T follicular helper cell (primary cell): ENCODE measurements around the gene PUS10.

ENCODE experiments used
- DNase-seq: peaks from one replicate; pipeline ENCODE4 v3.0.0-alpha.2; 2020; ENCODE audit warnings: low read depth

The PUS10 gene

DNA sequence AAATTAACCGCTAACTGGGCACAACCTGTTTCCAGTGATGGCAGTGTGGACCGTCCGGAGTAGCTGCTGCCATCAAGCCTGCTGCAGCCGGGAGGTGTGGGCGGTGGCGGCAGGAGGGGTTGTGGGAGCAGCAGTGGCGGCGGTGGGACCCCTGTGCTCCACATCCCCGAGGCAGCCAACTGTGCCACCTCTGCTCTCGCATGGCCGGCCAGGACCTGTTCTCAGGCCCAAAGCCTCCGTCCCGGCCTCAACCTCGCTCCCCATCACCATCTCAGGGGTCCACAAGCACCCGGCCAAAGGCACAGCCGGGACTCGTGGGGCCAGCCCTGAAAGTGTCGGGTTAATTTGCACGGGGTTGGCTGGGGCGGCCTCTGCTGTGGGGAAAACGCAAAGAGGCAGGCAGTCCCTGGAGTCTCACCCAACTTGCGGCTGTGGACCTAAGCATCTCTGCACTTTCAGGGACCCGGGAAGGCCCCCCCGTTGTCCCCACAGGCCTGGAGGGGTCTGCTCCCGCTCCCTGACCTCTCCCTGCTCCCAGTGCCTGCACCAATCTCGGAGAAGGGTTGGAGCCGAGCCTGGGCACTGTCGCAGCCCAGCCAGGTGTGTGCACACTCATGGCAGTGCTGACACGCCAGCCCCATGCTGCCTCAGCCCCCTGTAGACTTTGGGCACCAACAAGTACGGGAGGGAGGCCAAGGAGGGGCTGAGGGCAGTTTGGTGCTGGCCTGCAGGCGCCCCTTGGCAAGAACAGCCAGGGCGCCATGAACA lies 45.0 kb downstream of the PUS10 start:
- DNase-seq = no peak

DNA sequence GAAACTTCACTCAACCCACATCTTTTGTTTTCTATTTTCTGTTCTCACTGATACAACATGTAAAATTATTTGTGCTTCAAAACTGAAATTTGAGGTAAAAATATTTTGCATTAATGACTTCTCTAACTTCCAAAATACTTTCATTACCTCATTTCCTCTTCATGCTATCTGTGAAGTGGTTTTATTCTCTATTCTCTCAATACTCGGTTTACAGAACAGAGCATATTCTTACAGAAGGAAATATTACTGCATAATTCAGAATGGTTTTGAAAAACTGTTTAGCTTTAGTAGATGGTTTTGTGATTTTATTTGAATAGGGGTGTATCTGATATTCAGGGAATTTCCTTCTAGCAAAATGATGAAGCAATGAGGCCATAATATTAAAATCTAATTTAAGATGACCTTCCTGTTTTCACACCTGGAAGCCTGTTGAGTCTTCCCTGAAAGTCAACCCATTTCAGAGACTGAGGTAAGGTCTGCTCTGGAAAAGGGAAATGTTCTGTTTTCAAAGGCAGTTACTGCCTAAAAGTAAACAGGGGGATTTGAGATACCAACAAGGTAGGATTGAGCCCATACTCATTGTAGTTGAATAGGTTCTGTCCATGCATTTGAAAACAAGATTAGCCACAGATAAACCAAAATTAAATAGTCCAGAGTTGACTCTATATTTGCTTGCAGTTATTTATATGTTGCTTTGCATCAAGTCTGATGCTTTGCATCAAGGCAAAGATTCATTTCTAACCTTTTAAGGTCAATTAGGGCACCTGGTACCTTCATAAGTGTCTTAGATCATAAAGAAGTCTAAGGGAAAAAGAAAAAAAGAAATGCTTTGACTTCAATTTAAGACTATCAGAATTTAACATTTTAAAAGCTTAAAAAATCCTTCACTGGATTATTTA lies 51.3 kb downstream of the PUS10 start:
- no peak for DNase-seq

DNA sequence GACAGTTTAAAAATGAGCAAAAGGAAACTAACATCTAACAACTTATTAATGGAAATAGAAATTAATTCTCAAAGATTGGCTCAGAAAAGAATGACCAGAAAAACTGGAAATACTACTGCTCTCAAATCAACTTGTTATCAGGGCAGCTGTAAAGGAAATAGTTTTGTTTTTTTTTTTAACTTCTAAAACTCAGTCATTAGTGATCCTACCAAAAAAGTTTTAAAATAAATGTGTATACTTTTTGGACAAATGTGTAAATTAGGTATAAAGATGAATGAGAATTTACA lies 52.6 kb downstream of the PUS10 start:
- no peak for DNase-seq

DNA sequence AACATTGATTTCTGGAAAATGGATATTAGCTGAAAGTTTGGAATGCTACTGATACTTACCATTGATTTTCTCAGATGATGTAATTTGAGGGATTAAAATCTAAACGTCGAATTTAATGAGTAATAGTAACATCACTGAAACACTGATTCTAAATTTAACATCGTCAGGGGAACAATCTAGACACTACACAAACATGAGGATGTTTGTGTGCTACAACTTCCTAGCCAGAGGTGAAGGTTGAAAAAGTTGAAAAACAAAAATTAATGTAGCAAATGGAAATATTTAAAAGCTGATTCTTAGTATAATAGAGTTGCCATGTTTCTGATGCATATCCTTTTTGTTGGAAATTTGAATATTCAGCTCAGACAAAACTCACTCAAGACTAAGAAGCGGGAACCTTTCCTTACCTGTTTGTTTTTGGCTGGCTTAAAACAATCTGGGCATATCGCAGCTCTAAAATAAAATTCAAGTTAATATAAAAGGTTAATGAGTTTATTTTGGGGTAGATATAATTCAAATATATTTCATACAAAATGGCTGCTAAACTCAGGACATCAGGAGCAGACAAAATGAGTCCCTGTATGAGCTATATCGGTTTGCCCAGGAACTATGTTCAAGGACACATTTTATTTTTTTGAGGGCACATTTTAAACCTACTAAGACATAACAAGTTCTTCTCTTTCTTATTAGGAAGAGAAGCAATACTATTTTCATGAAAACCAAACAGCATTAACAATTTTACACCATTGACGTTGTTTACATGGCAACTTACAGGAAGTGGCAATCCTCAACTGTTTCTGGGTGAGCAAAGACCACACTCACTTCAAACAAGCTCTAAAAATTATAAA lies 53.2 kb downstream of the PUS10 start:
- DNase-seq = no peak

DNA sequence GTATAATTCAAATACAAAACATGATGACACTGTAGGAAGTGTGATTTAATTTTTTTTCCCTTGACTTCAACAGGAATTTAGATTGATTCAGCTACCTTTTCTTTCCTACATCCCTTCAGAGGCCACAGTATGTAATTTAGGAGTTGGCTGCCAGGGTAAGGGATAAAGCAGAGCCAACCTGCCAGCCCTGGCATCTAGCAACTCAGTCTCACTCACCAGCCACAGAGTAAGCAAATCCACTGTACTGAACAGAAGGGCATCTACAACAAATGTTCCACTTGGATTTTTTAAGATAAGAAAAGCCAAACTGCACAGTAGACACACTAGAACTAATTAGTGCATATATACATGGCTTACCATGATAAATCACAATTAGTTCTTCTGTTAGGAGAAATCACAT lies 54.9 kb downstream of the PUS10 start:
- no peak for DNase-seq

DNA sequence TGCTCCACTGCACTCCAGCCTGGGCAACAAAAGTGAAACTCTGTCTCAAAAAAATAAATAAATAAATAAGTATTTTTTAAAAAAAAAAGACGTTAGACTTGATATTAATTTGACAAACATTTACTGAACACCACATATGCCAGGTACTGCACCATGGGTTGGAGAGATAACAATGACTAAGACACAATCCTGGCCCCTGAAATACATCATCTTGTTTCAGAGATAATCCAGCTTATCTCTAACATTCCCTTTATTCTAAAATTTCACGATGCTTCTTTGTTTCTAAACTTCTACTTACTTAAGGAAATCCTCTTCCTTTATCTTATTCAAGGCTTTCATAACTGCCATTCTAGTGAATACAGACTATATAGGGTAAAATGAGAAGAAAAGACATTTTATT lies 55.5 kb downstream of the PUS10 start:
- DNase-seq = no peak

DNA sequence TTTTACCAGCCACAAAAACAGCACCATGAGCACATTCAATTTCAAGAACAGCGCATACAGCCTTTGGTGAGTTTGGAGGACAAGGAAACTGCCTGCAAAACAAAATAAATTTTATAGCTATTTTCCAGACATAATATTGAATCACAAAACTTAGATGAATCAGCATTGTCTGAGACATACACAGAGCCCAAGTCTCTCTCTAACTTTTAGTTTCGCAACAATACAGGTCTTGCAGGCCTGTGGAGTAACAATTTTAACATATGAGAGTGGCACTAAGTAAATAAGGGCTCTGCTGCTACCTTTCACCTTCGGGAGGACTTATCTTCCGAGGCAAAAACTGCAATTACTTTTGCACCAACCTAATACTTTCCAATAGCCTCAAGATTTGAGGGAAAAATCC lies 56.6 kb downstream of the PUS10 start:
- DNase-seq = no peak

DNA sequence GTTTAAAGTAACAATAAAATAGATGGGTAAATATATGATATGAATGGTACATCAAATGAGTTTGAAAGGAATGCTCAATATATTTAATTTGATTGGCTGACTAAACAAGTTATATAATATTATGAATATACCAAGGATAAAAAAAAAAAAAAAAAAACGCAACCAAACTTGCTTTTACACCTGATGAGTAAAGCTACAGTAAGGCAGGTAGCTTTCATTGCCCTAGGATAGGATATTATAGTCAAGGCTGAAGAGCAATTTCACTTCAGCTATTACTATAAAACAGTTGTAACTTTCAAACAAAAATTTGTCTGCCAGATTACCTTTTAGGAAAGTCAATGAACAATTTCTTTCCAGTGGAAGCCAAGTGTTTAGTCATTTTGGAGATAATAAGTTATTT lies 57.3 kb downstream of the PUS10 start:
- no peak for DNase-seq

DNA sequence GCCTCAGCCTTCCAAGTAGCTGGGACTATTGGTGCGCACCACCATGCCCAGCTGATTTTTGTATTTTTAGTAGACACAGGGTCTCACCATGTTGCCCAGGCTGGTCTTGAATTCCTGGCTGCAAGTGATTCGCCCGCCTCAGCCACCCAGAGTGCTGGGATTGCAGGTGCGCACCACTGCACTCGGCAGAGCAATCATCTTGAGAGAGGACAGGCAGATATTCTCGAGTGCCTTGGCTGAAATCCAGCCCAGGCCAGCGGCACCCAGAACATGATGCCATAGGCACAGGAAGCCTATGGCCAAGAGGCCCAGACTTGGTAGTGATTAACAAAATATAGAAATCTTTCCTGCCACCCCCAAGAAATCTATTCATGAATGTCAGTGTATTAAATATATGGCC lies 58.6 kb downstream of the PUS10 start:
- DNase-seq = no peak

DNA sequence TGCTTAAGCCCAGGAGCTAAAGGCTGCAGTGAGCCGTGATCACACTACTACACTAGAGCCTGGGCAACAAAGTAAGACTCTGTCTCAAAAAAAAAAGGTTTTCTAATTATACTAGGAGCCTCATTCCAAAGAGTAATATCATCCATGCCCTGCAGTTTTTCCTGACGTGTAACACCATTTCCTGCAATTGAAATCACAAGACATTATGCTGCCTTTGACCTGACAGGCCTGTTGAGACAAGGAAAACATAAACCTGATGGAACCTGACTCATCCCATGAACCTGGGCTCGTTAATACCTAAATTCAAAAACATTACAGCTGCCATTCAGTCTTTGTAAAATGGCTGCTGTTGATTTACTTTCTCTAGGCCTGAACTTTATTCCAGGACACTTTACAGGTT lies 59.3 kb downstream of the PUS10 start:
- DNase-seq = no peak

DNA sequence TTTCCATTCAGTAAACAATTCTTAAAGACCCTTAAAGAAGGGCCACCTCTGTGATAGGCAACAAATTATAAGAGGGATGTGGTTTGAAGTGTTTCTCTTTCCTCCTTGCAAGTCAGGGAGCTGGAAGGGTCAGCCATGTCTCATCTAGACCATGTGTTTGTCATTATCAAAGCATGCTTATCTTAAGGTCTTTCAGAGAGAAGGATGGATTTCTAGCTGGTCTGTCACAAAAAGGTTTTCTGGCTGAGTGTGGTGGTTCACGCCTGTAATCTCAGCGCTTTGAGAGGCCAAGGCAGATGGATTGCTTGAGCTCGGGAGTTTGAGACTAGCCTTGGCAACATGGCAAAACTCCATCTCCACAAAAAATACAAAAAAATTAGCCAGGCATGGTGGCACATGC lies 59.7 kb downstream of the PUS10 start:
- DNase-seq = no peak

DNA sequence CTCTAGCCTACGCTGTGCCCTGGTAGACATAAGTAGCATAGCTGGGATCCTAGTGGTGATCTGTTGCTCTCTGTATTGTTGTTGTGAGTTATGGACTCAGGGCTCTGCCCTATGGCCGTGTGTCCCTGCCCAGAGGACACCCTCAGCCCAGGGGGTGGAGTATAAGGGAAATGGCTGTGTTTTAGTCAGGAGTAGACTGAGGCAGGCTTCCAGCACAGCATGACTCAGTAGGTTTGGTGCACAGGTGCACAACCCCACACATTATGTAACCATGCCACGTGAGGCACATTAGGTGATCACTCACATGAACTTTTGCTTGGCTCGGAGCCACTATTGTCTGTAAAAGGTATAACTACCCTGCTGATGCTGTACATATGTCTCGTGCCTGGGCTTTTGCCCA lies 60.4 kb downstream of the PUS10 start:
- no peak for DNase-seq

DNA sequence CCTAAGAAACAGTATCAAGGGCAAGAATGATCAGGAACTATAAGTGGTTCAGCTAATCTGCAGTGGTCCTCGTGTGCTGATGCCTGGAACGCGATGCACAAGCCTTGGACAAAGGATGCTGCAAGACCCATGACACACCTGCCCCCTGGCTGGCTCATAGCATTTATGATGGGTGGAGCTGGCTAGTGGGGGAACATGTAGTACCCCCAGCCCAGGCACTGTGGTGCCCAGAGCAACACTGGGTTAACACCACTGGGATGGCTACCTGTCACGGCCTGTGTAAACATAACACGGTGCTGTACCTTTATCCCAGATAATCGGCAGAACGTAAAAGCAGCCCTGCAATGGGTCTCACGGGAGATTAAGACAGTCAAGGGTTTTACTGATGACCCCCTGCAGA lies 60.8 kb downstream of the PUS10 start:
- DNase-seq = no peak

DNA sequence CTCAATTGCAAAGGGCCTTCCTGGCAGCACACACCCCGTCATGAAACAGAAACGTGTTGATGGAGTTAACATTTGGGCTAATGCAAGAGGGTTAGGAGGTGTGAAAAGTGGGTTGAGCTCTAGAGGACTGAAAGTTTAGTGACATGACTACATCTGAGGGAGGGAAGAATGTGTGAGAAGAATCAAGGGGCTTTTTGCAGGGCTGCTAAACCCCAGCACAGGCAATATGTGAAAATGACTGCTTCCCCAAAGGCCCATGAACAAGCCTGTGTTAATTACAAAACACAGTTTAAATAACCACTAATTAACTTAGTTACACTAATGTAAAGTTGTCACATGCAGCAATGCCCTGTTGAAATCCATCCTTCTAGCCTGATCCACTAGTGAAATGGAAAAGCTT lies 63.9 kb downstream of the PUS10 start:
- DNase-seq = no peak

DNA sequence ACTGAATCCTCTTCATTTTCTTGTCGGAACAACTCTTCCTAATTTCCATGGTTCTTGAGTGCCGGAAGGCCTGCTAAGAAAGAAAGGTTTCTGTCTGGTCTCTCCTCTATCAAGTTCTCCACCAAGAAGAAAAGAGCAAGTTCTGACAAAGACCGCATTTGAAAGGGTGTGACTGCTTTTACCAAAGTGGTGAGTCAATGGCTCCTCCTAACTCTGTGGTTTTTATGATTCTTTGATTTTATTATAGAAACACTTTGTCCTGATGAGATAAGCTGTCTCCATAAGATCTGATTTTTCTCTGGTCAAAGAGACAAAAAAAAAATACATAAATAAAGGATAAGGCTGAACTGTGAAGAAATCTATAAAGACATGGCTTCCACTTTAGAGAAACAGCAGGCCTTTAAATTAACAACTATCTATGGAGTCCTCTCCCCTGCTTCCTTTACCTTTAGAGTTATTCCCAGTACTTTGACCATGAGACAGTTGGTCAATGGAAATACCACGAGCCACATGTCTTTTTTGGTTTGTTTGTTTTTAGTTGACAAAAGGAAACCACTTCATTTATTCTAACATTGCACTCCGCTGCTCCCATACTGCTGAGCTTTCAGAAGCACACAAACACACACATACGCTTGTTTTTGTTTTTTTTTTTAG lies 69.0 kb downstream of the PUS10 start:
- no peak for DNase-seq

DNA sequence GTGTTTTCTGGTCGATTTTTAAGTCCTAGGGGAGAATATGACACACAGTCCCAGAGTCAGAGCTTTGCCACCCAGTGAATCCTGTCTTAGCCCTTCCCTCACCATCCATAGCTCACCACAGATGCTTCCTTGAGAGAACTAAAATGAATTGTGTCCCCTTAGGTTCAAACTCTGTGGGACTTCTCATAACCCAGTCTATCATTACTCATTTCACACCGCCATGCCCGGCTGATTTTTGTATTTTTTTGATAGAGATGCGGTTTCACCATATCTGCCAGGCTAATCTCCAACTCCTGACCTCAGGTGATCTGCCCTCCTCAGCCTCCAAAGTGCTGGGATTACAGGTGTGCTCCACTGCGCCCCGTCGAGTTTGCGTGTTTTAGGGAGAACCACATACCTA lies 69.9 kb downstream of the PUS10 start:
- DNase-seq = no peak

DNA sequence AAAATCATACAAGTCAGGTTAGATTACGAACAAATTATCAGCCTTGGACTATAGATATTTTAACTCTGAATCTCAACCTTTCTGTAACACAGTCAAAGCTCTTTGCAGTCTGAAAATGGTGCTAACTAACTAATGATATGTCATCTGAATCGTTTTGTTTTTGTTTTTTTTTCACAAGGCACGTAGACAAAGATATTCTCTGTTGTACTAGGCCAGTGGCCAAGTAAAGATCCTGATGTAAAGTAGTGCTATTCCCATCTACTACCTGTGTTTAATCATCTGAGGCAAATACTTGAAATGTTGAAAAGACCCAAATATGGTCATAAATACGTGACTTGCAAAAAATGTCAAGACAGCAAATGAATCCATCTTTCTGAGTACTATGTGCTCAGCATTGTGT lies 71.0 kb downstream of the PUS10 start:
- DNase-seq = no peak

DNA sequence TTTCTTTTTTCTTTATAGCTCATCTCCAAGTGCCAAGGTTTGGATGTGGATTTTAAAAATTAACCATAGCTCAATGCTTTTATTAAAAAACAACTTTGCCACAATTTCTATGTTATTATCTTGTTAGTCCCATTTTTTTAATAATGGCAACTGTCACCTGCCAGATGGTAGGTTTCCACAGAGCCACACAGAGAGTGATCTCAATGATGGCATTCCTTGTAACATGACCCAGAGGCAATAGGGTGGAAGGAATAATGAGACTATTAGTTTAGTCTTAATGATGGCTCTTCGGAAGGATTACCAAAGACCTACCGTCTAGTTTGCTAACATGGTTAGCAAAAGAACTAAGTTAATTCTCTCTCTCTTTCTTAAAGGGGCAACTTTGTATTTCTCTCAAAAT lies 72.7 kb downstream of the PUS10 start:
- DNase-seq = no peak

DNA sequence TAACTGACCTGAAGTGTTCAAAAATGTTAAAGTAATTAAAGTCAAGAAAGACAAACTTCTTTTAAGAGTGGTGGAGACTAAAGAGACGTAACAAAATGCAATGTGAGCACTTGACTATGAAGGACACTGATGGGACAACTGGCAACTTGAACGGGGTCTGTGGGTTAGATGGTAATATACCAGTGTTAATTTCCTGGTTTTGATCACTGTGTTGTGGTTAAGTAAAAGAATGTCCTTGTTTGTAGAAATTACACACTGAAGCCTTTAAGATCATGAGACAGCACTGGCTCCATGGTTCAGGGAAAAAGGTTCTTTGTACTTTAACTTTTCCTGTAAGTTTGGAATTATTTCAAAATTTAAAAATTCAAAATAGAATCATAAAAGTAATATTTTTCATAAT lies 78.4 kb downstream of the PUS10 start:
- no peak for DNase-seq

DNA sequence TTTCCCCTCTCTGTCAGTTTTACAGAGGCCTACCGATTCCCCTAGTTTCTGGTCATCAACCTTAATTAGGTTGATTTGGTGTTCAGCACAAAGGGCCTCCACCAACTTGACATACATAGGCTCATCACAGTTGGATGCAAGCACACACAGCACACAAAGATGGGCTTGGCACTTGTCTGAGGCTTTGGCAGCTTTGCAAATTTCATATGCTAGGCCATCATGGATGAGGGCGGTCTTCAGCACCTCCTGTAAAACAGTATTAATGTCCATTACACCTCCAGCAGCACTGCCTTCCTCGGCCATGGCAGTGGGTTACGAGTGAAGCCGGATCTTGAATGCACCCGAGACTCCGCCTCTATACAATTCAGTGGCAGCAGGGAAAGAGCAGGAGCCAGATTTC lies 79.8 kb downstream of the PUS10 start:
- no peak for DNase-seq

DNA sequence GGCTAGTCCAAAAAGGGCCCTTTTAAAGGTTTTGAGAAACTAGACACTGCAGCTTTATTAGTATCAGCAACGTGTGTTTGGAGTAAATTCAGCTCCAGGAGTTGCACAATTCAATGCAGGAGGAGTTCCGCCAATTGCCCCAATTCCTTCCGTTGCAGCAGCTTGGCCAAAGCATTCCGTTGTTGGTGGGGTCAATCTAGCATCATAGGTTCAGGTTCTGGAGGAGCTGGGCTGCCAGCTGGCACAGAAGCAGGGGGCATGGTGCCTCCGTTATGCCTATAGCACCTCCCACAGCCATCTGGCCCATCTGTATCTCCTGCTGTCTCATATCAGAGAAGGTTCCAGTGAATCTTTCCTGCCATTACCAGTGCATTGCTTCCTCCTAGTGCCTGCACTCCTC lies 81.3 kb downstream of the PUS10 start:
- no peak for DNase-seq

DNA sequence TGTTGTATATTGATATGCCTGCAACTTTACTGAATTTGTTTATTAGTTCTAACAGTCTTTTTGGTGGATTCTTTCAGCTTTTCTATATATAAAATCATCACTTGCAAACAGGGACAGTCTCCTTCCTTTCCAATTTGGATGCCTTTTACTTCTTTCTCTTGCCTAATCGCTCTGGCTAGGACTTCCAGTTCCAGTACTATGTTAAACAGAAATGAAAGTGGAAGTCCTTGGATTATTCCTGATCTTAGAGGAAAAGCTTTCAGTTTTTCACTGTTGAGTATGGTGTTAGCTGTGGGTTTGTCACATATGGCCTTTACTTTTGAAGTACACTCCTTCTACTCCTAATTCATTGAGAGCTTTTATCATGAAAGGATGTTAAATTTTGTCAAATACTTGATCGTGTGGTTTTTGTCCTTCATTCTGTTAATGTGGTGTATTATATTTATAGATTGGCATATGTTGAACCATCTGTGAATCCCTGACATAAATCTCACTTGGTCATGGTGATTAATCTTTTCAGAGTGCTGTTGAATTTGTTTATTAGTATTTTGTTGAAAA lies 83.8 kb downstream of the PUS10 start:
- no peak for DNase-seq
